CD4-positive, alpha-beta T cell treated with Interleukin-4 for 4 hours (primary cell): ENCODE measurements around the gene CNGA1.
"Not testable (repeated sequence)": the region's sequence is repeated elsewhere in the genome, so short reads cannot be mapped to it uniquely, and the experiment has no call there.

Source experiments
- DNase-seq: peaks from one replicate; pipeline ENCODE4 v3.0.0-alpha.2; 2020

CNGA1 gene

GRCh38 chr4:48028696-48029095 lies 12.2 kb upstream of the CNGA1 start:
- no peak for DNase-seq

DNA sequence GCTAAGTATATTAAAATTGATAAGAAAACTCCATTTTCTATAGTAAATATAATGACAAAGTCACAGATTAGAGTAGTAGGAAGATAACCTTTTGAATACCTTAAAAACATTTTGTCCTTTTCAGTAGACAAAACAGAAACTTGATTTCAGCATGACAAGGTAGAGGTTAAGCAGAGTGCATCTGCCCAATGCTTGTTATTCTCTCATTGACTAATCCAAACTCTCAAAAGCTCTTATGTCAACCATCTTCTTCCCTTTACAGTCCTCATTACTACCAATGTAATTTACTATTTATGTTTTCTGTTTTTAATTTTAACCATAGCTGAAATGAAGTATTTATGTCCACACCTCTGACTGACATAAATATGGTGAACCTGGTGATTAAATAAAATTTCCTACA lies 11.2 kb upstream of the CNGA1 start:
- no peak for DNase-seq

DNA sequence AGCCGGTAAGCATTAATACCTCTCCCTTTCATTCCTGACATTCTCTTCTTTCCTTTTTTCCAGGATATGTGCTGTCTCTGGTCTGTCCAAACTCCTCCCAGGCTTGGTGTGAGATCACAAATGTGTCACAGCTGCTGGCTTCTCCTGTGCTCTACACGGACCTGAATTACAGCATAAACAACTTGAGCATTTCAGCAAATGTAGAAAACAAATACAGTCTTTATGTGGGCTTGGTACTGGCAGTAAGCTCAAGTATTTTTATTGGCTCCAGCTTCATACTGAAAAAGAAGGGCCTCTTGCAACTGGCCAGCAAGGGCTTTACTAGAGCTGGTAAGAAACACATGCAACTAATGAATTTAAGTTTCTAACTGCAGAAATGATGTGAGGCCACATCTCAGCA lies 8.5 kb upstream of the CNGA1 start:
- no peak for DNase-seq

DNA sequence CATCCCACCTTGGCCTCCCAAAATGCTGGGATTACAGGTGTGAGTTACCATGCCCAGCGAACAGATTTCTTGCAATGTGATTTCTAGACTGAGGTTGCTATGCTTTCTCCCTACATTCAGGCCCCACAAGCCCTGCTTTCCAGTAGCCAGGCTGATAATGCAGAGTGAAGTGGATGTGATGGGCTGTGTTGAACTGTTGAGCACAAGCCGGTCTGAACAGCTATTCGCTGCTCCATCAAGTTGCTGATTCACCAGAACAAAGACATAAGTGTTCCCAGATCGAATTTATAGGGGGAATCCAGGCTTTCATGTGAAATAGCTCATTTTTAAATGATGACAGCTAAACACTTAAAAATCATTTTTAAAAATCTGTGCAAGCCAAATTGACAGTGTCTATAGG lies 8.0 kb upstream of the CNGA1 start:
- DNase-seq = no peak

DNA sequence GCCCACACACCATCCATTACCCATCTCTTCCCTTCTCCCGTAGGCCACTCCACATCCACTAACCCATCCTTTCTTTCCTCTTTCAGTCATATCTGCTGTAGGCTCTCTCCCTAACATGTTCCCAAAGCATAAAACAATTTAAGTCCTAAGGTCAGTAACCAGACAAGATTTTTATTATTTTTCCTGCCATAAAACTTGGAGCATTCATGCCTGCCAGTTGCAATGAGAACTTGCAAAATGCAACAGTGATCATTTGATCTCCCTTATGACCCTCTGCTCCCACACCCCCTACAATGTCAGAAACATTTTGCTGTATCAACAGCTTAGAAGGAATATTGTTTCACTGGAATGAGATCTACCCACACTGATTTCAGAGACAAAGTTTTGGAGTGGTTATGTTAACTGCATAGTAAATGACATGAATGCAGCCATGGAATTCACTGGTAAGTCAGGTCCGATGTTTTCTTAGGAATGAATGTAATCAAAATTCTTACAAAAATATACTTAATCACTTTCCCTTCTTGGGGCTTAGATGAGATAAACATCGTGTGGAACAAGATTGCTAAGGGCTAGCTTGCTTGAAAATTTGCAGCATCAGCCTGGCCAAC lies 5.8 kb upstream of the CNGA1 start:
- DNase-seq = no peak

DNA sequence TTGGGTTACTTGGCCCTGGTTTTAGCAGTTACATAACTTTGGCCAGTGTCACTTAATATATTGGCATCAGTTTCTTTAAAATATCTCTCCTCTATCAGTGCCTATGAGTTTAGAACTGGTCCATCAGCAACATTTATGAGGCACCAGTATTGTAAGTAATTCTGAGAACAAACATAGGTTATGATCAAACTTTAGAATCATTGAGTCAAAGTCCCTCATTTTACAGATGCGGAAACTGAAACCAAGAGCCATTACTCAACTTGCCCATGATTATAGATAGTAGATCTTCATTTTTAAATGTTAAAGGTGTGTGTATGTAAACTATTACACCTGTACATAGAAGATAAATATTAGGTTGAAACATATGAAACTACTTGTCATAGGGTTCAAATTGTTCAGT lies 4.6 kb upstream of the CNGA1 start:
- no peak for DNase-seq

DNA sequence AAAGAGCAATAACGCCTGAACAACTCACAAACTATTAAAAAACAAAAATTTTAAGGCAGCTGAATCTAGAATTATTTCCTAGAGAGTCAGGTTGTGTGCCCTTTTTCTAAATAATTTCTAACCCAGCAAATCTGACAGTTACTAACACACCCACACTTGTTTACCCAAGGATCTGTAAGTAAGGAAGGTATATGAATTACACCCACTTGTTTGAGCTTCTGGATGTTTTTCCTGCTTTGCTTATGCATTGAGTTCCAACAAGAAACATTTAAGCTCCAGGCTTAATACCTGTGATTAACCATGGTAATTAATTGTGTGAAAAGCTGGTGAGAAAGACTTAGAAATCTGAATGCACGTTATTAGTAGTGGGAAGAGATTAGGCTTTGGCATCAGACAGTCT lies 1.6 kb upstream of the CNGA1 start:
- DNase-seq = no peak

DNA sequence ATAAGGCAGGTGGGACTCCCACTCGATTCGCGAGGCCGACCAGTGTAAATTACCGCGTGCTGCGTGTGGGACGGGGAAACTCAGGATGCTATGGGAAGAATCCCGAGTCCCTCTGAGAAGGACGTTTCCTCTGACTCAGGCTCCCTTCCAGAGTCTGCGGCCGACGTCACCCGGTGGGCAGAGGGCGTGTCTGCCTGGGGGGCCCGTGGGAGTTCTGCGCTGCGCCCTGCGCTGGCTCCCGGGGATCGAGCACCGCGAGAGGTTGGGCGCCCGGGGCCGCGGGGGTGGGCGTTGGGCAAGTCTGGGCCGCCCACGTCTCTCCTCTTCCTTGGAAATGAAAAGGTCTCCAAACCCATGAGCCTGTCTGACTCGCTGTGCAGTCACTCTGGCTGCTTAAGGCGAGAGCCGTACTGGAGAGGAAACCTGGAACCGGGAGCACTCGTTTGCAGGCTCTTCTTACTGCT lies 659 bp upstream of the CNGA1 start:
- no peak for DNase-seq

DNA sequence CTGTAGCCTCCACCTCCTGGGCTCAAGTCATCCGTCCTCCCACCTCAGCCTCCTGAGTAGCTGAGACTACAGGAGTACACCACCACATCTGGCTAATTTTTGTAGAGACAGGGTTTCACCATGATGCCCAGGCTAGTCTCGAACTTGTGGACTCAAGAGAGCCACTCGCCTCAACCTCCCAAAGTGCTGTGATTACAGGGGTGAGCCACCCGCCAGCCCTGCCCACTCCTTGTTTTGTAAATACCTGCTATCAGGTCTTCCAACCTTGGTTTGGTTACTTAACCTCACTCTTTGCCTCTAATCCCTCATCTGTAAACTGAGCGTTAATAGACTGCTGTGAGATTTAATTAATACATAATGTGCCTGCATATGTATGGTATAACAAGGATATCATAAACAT lies 803 bp downstream of the CNGA1 start:
- no peak for DNase-seq

DNA sequence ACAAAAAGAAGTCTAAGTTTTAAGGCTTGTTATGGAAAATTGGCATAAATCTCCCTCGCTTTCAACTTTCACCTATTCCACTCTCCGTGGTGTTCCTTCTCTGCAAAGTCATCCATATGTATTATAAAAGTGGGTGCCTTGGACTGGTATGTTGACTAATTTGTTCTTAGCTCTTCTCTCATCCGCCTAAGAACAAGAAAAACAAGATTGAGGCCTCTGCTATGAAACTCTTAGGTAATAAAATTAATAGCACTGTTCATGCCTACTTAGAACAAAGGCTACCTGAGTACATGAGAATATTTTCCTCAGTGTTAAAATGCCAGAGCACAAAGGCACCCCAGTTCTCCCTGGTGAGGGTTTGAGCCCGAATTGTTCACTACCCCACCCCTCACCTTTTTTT lies 1.3 kb downstream of the CNGA1 start:
- DNase-seq = no peak

- DNase-seq = no peak
Measured at GRCh38 chr4:48012824-48013223, 3.7 kb downstream of the CNGA1 start.

- DNase-seq = no peak
Measured at GRCh38 chr4:48011722-48012121, 4.8 kb downstream of the CNGA1 start.

DNA sequence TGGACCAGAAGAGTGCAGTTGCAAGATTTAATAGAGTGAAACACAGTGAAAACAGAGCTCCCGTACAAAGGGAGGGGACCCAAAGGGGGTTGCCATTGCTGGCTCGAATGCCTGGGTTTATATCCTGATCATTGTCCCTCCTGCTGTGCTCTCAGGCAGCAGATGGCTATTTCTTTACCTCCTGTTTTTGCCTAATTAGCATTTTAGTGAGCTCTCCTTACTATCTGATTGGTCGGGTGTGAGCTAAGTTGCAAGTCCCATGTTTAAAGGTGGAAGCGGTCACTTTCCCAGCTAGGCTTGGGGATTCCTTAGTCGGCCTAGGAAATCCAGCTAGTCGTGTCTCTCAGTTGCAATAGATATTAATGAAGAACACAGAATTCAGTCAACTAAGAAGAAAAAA lies 5.6 kb downstream of the CNGA1 start:
- not testable (repeated sequence) for DNase-seq

GRCh38 chr4:48008021-48008596 lies 8.4 kb downstream of the CNGA1 start:
- DNase-seq = no peak

DNA sequence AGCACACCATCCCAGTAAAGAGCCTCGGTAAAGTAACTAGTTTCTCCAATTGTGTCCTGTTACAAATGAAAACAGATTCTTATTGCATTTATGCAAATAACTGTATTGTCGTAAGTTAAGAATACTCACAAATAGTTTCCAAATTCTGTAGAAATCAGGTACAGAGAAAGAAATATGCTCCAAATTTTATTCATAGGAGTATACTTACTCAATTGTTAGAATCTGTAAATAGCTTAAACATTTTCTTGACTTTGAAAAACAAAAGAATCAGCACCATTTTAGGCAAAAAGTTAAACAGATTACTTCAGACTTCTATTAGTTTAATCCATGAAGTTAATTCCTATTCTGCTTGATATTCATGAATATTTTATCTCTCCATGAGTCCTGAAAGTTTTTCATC lies 10.7 kb downstream of the CNGA1 start:
- DNase-seq = no peak

GRCh38 chr4:48003568-48003967 lies 12.9 kb downstream of the CNGA1 start:
- DNase-seq = peak; percentile 24

DNA sequence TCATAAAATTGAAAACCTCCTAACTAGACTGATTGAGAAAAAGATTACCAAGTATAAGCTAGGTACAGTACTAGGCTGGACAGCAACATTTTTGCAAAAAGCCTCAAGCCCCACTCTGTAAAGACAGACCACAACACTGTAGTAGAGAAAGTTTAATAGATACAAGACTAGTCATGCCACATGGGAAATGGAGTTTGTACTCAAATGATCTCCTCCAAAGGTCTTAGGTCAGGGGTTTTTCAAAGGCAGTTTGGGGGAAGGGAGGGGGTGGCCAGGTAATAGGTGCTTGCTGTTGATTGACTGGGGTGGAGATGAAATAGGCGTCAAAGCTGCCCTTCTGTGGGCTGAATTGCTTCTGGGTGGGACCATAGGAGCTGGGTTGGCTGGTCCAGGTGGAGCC lies 14.2 kb downstream of the CNGA1 start:
- DNase-seq = no peak

- no peak for DNase-seq
Measured at GRCh38 chr4:47996021-47996420, 20.5 kb downstream of the CNGA1 start.

DNA sequence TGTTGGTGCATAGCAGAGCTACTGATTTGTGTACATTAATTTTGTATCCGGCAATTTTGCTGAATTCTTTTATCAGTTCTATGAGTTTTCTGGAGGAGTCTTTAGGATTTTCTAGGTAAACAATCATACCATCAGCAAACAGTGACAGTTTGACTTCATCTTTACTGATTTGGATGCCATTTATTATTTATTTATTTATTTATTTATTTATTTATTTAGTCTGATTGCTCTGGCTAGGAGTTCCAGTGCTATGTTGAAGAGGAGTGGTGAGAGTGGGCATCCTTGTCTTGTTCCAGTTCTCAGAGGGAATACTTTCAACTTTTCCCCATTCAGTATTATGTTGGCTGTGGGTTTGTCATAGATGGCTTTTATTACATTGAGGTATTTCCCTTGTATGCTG lies 24.0 kb downstream of the CNGA1 start:
- not testable (repeated sequence) for DNase-seq

DNA sequence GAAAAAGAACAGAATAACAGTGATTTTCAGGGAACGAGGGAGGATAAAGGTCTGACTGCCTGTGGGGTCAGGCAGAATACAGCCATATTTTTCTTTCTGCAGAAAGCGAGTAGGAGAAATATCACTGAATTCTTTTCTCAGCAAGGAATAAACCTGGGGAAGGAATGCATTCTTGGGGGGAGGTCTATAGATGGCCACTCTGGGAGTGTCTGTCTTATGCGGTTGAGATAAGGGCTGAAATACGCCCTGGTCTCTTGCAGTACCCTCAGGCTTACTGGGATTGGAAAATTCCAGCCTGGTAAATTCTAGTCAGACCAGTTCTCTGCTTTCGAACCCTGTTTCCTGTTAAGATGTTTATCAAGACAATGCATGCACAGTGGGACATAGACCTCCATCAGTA lies 26.3 kb downstream of the CNGA1 start:
- DNase-seq = no peak

GRCh38 chr4:47974566-47974965 lies 41.9 kb downstream of the CNGA1 start:
- no peak for DNase-seq

DNA sequence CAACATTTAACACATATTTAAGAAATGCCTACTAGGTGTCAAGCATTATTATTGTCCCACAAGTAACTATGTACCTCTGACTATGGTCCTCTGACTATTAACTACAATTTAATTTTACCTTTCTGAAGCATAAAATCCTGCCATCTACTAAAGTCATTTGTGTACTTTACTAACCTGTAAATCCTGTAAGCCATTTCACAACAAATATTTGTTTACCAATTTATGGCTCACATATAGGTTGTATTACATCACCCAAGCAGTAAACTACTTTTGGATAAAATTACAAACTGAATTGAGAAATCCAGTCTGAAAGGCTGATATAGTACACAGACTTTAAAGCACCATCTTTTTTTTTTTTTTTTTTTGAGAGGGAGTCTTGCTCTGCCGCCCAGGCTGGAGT lies 43.8 kb downstream of the CNGA1 start:
- DNase-seq = no peak

GRCh38 chr4:47972181-47972580 lies 44.3 kb downstream of the CNGA1 start:
- no peak for DNase-seq

GRCh38 chr4:47968847-47969246 lies 47.6 kb downstream of the CNGA1 start:
- DNase-seq = no peak

- no peak for DNase-seq
Measured at GRCh38 chr4:47954677-47955076, 61.8 kb downstream of the CNGA1 start.
